ENCODE measurements around the gene PSMD9.
"Not testable (repeated sequence)": the region's sequence is repeated elsewhere in the genome, so short reads cannot be mapped to it uniquely, and the experiment has no call there.

Gene PSMD9

GRCh38 chr12:121926874-121927706, 38.5 kb downstream of the PSMD9 start:
- no peak for DNase-seq

GRCh38 chr12:121927813-121928212, 39.2 kb downstream of the PSMD9 start:
- DNase-seq, result no peak

- DNase-seq, result not testable (repeated sequence)
These were observed 41.0 kb downstream of the PSMD9 start for GRCh38 chr12:121929545-121929944.

DNA sequence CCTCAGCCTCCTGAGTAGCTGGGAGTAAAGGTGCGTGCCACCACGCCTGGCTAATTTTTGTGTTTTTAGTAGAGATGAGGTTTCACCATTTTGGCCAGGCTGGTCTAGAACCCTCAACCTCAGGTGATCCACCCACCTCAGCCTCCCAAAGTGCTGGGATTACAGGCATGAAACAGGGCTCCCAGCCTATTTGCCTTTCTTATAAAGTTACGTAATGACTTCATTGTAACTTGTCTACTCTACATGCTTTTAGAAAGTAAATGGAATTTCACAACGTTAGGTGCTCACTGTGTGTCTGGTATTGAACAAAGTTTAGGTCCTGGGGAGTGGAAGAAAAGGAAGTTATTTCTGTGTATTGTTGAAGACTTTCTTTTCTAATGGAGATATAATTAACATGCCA, 42.3 kb downstream of the PSMD9 start:
- no peak for DNase-seq

DNA sequence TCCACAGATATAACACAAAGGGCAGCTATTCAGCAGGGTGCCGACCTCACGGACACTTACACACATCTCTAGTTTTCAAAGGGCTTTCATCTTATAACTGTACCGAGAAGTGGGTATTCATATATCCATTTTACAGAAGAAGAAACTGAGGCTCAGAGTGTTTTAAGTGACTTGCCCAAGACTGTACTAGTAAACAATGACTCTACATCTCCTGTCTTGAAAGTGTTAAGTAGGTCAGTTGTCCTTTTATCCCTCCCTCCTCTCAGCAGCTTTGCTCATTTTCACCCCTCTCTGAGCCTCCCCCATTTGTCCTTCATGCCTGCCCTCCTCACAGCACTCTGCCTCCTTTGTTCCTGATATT, 43.6 kb downstream of the PSMD9 start:
- DNase-seq, result no peak

- no peak for DNase-seq
These were observed 44.4 kb downstream of the PSMD9 start for GRCh38 chr12:121932914-121933521.

DNA sequence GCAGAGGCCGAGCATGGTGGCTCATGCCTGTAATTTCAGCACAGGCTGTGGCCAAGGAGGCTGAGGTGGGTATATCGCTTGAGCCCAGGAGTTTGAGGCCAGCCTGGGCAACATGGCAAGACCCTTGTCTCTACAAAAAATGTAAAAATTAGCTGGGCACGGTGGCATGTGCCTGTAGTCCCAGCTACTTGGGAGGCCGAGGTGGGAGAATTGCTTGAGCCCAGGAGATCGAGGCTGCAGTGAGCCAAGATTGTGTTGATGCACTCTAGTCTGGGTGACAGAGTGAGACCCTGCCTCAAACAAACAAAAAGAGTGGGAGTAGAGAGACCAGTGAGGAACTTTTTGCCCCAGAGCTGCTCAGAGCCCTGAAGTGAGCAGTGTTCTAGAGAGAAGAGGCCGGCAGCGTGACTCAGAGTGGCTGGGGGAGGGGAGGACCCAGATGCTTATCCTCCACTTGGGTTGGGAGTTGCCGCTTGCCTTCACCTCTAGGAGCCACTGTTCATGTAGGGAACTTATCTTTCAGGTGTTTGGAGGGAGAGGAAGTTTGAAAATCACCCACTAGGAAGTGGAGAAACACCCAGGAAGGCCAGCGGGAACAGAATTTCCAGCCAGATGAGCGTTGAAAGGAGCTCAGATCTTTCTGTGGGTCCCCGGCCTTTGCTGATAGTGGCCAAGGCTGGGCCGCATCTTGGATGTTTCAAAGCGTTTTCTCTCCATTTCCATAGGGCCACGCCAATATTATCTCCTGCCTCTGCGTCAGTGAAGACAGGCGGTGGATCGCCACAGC, 45.1 kb downstream of the PSMD9 start:
- no peak for DNase-seq

GRCh38 chr12:121934309-121934664, 45.7 kb downstream of the PSMD9 start:
- DNase-seq, result no peak

DNA sequence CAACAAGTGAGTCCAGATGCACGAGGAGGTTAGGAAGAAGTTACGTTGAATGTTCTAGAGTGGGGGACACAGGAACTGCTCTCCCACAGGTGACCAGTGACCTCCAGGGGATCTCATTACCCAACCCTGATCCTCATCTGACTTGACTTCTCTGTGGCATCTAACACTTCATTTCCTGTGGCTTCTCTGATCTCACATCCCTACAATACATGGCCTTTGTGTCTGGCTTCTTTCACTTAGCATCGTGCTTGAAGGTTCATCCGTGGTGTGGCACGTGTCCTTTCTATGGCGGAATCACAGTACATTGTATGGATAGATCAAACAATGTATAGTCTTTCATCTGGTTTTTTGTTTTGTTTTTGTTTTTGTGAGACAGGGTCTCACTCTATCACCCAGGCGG, 49.1 kb downstream of the PSMD9 start:
- DNase-seq, result no peak

DNA sequence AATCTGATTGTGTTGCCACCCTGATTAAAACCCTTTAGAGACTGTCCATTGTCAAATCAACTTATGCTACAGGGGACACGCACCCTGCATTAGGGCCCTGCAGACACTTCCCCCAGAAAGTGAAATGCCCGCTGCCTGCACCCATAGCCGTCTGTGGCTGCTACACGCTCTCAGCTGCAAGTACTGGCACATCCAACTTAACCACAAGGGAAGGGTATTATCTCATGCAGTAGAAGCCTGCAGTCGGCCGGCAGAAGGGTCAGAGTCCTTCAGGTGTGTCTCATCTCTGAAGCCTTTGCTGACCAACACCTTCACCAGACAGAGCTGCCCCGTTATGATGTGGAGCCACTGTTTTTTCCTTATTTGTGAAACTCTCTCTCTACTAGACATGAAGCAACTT, 50.6 kb downstream of the PSMD9 start:
- DNase-seq, result no peak

- no peak for DNase-seq
These were observed 51.6 kb downstream of the PSMD9 start for GRCh38 chr12:121939992-121940766.

DNA sequence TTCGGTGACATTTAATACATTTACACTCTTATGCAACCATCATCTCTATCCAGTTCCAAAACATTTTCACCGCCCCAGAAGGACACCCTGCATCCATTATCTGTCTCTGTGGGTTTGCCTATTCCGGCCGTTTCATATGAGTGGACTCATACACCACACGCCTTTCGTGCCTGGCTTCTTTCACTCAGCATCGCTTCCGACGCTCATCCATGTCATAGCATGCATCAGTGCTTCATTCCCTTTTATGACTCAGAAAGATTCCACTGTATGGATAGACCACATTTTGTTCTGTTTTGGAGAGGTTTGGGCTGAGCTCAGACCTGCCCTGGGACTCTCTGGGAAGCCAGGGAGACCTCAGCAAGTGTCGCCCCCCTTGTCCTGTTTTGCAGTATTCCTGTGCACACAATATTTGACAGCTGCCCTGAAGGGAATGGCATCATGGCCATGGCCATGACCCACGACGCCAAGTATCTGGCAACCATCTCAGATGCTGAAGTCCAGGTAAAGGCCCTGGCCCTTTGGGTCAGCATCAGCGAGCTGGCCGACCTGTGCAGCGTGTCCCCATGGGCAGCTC, 53.6 kb downstream of the PSMD9 start:
- DNase-seq, result no peak

DNA sequence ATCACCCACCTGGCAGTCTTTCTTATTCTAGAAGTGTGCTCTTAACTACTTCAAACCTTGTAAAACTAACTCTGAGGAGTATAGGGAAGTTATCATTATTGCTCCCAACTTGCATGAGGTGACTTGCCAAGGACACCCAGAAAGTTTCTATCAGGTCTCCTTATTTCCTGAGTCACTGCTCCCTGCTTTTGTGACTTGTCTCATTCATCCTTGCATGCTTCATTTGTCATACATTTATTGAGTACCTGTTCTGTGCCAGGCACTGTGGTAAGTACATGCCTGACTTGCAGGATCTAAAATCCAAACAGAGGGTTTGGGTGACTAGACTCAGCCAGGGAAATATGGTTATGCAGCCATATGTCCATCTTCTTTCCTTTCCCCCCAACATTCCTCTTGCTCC, 55.3 kb downstream of the PSMD9 start:
- DNase-seq, result no peak

- no peak for DNase-seq
These were observed 57.9 kb downstream of the PSMD9 start for GRCh38 chr12:121946313-121947025.

DNA sequence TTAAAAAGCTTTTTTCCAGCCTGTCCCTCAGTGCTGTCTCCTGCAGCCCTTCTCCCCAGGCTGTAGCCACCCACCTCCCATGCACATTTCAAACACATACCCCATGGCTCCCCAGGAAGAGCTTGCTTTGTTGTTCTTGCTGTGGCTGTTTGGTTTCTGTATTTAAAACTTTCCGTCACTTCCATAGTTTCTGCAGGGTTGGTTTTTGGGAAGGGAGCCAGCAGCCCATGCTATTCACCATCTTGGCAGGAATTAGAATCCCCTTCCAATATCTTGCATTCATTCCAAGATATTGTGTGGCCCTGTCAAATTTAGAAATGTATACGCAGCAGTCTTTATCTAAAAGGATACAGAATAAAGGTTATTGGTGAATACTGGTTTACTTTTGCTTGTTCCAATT, 59.4 kb downstream of the PSMD9 start:
- no peak for DNase-seq

- no peak for DNase-seq
These were observed 61.2 kb downstream of the PSMD9 start for GRCh38 chr12:121949648-121950397.

GRCh38 chr12:121953117-121953692, 64.6 kb downstream of the PSMD9 start:
- DNase-seq, result no peak

- no peak for DNase-seq
These were observed 65.1 kb downstream of the PSMD9 start for GRCh38 chr12:121953695-121954094.

DNA sequence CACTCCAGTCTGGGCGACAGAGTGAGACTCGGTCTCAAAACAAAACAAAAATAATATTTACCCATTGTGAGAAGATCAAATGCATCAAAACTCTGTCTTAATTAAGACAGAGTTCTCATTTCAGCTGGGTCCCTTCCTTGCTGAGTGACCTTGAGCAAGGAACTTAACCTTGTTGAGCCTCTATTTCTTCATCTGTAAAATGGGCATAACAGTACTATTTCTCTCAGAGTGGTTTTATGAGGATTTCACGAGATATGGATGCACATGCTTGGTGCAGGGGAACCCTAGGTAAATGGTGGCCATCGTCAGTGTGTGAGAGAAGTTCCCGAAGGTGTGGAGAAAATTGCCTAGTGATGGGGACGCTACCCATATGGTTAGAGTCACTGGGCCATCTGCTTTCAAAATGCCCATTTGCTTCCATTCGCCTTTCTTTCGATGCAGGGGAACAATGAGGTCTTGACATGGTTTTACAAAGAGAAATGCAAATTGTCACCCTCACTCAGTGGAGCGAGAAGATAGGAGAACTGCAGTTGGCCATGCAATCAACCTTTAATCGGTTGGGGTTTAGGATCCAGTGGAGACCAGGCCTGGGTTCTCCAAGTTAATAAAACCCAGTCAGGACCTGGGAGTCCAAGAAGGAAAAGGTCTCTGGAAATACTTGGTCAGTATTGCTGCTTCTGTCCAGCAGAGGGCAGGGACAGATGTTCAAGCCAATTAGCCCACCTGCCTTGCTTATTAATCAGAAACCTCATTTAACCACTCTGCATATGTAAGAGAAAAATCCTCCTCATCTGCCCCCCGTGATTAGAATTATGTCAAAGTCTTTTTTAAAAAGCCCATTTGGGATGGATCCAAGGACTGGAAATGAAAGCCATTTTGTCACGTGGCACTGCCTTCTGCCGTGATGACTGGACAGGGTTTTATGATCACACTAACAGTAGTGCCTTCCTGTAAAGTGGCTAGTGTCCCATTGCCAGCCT, 67.0 kb downstream of the PSMD9 start:
- no peak for DNase-seq
